ENCODE results near the gene CCDC110. TPM values are rescaled to one million over a fixed set of nuclear protein-coding genes. Genes with fewer than 3 reads are reported as not detected.

Gene CCDC110
- total and polyA plus RNA-seq, 2 donors (not counting 3 experiments of a cell fraction or from before 2014, with no cell fraction given) = 0.25 to 0.71 TPM

DNA sequence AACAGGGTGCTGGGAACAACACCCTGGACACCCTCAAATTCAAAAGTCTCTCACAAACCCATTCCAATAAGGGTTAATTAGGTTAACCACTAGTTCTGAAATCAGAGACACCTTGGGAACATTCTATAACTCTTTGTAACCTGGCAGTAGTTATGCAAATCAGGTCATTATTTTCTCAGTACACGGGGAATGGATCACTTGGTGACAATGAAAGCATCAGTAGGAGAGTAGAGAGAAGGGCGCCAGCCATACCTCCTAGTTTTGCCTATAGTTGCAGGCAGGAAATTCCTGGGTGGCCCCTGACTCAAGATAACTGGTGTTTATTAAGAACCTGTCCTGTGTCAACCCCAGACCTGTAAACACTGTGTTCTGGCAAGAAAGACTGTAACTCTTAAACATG is 2.5 kb downstream of the CCDC110 start:
- dilution Hi-C loops (cut with MboI; ENCODE audit: extremely low pct_ligation_motif_present, low sequenced_read_pairs) (no loop called here), intact Hi-C loops (cut with micrococcal nuclease) (no loop called here)
- TF ChIP-seq GATA2 (IDR thresholded peaks at IDR 0.05; ENCODE audit: insufficient read depth, insufficient read length, low read depth, low read length) (no peak), EZH2 (IDR thresholded peaks at IDR 0.05; ENCODE audit: borderline replicate concordance, low read depth, low read length, severe bottlenecking) (no peak), POLR2AphosphoS5 (IDR thresholded peaks at IDR 0.05; ENCODE audit: insufficient read depth, low read depth, low read length) (no peak), FOS (IDR thresholded peaks at IDR 0.05; ENCODE audit: borderline replicate concordance, insufficient read depth, low read length) (no peak), JUN (IDR thresholded peaks at IDR 0.05; ENCODE audit: borderline replicate concordance, insufficient read depth, insufficient read length, low read depth) (no peak), POLR2A (IDR thresholded peaks at IDR 0.05; ENCODE audit: low read depth, low read length) (no peak), MYC (IDR thresholded peaks at IDR 0.05; ENCODE audit: low read depth, low read length) (no peak)
- TF ChIP-seq, protein P1, sequence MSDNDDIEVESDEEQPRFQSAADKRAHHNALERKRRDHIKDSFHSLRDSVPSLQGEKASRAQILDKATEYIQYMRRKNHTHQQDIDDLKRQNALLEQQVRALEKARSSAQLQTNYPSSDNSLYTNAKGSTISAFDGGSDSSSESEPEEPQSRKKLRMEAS (IDR thresholded peaks at IDR 0.05; ENCODE audit: insufficient read depth, insufficient read length) = no peak
- TF ChIP-seq, protein P2, sequence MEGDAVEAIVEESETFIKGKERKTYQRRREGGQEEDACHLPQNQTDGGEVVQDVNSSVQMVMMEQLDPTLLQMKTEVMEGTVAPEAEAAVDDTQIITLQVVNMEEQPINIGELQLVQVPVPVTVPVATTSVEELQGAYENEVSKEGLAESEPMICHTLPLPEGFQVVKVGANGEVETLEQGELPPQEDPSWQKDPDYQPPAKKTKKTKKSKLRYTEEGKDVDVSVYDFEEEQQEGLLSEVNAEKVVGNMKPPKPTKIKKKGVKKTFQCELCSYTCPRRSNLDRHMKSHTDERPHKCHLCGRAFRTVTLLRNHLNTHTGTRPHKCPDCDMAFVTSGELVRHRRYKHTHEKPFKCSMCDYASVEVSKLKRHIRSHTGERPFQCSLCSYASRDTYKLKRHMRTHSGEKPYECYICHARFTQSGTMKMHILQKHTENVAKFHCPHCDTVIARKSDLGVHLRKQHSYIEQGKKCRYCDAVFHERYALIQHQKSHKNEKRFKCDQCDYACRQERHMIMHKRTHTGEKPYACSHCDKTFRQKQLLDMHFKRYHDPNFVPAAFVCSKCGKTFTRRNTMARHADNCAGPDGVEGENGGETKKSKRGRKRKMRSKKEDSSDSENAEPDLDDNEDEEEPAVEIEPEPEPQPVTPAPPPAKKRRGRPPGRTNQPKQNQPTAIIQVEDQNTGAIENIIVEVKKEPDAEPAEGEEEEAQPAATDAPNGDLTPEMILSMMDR (IDR thresholded peaks at IDR 0.05; ENCODE audit: extremely low read depth in 1 of 2, insufficient read depth in 1 of 2, low read depth in 1 of 2, low read length in 2 of 2) = no peak
- no peaks in the 10 kb centered on the region for H3K9me3 ChIP-seq (replicated peaks; ENCODE audit: control insufficient read depth, insufficient read depth, low read length)
- no peaks in the 10 kb centered on the region for H3K36me3 ChIP-seq (ENCODE audit: control insufficient read depth in 2 of 2, extremely low read depth in 1 of 2, insufficient read depth in 2 of 2, low read length in 2 of 2)
- H3K27me3 ChIP-seq (ENCODE audit: control insufficient read depth in 2 of 2, insufficient read depth in 2 of 2, low read length in 2 of 2) = peaks cover 15% of the 10 kb centered on the region in 2 experiments
- H3K4me3 ChIP-seq (replicated peaks in 1 of 3; ENCODE audit: insufficient read depth in 1 of 3, low read depth in 1 of 3, low read length in 3 of 3) = no peak overlapping the region
- H3K4me1 ChIP-seq (ENCODE audit: control insufficient read depth, extremely low read depth, insufficient read depth, low read length) = peaks cover 21% of the 10 kb centered on the region
- H3K4me2 ChIP-seq (ENCODE audit: insufficient read depth, low read length) = no peak overlapping the region
- H3K9me1 ChIP-seq (replicated peaks; ENCODE audit: control insufficient read depth, extremely low read depth, insufficient read depth, low read length) = no peaks in the 10 kb centered on the region
- H2AFZ ChIP-seq (ENCODE audit: low read depth, low read length) = no peak overlapping the region
- no peaks in the 10 kb centered on the region for H4K20me1 ChIP-seq (replicated peaks; ENCODE audit: control insufficient read depth, extremely low read depth, insufficient read depth, low read length)
- ChIA-PET CTCF (no interaction called here), POLR2A (no interaction called here)
- no peak overlapping the region for H3K9ac ChIP-seq (replicated peaks; ENCODE audit: extremely low read depth, insufficient read depth, low read length)
- DNase-seq (ENCODE audit: low read depth, low spot score) = no peak
- H3K79me2 ChIP-seq (ENCODE audit: control insufficient read depth, insufficient read depth, low read length) = no peaks in the 10 kb centered on the region
- BruUV-seq (replicated peaks) = no TSS peak
- H3K27ac ChIP-seq (ENCODE audit: insufficient read depth, low read depth, low read length) = no peak overlapping the region
- FAIRE-seq = no peak

All from endothelial cell of umbilical vein (primary cell).